H9 (cell line): Measurements from ENCODE around the gene EGR4. TPM values are rescaled to one million over a fixed set of nuclear protein-coding genes. Genes with fewer than 3 reads are reported as not detected.

Source experiments
- DNase-seq: peaks from one replicate; pipeline ENCODE4 v3.0.0-alpha.2; 2017
- H2AFZ ChIP-seq: one replicate; pipeline ENCODE4 v1.6.1; 2013; ENCODE audit warnings: mild to moderate bottlenecking, low read length, control low read depth, moderate library complexity
- H2AK5ac ChIP-seq: 2 replicates; pipeline ENCODE4 v1.6.1; 2013; ENCODE audit warnings: low read length, control low read depth, mixed read lengths; ENCODE audit not compliant: insufficient read length
- H2BK120ac ChIP-seq: one replicate; pipeline ENCODE4 v1.6.1; 2013; ENCODE audit warnings: low read depth, mild to moderate bottlenecking, low read length, control low read depth, inconsistent platforms; ENCODE audit not compliant: poor library complexity, severe bottlenecking
- H2BK12ac ChIP-seq: 2 replicates; pipeline ENCODE4 v1.6.1; 2013; ENCODE audit warnings: low read length, control low read depth, mixed read lengths, low read depth; ENCODE audit not compliant: insufficient read length
- H2BK15ac ChIP-seq: 2 replicates; pipeline ENCODE4 v1.6.1; 2013; ENCODE audit warnings: low read depth, low read length, control low read depth
- H2BK20ac ChIP-seq: one replicate; pipeline ENCODE4 v1.6.1; 2013; ENCODE audit warnings: low read depth, mild to moderate bottlenecking, low read length, control low read depth, inconsistent platforms; ENCODE audit not compliant: poor library complexity, severe bottlenecking
- H2BK5ac ChIP-seq: 2 replicates; pipeline ENCODE4 v1.6.1; 2013; ENCODE audit warnings: low read length, control low read depth, mixed read lengths; ENCODE audit not compliant: insufficient read length
- H3K14ac ChIP-seq: 2 replicates; pipeline ENCODE4 v1.6.1; 2013; ENCODE audit warnings: low read length, control low read depth; ENCODE audit not compliant: insufficient read depth
- H3K18ac ChIP-seq: 2 replicates; pipeline ENCODE4 v1.6.1; 2013; ENCODE audit warnings: low read depth, mild to moderate bottlenecking, mixed read lengths, low read length, control low read depth; ENCODE audit not compliant: insufficient read length
- H3K23ac ChIP-seq: 2 replicates; pipeline ENCODE4 v1.6.1; 2013; ENCODE audit warnings: low read length, control low read depth, mixed read lengths, low read depth; ENCODE audit not compliant: insufficient read length
- H3K23me2 ChIP-seq: 2 replicates; pipeline ENCODE4 v1.6.1; 2013; ENCODE audit warnings: low read depth, mild to moderate bottlenecking, mixed read lengths, low read length, control low read depth; ENCODE audit not compliant: insufficient read length, poor library complexity, severe bottlenecking
- H3K27ac ChIP-seq: 2 replicates; pipeline ENCODE4 v1.5.1; 2013; ENCODE audit warnings: low read length, control low read depth, mixed read lengths, low read depth; ENCODE audit not compliant: insufficient read length
- H3K27me3 ChIP-seq: 2 replicates; pipeline ENCODE4 v1.6.1; 2013; ENCODE audit warnings: low read length, control low read depth, inconsistent platforms; ENCODE audit not compliant: insufficient read depth
- H3K4ac ChIP-seq: 2 replicates; pipeline ENCODE4 v1.6.1; 2013; ENCODE audit warnings: low read depth, mild to moderate bottlenecking, control low read depth, inconsistent platforms, low read length, moderate library complexity
- H3K4me1 ChIP-seq: 2 replicates; pipeline ENCODE4 v1.6.1; 2013; ENCODE audit warnings: low read length, control low read depth, inconsistent platforms; ENCODE audit not compliant: insufficient read depth
- H3K4me2 ChIP-seq: 2 replicates; pipeline ENCODE4 v1.6.1; 2013; ENCODE audit warnings: low read length, control low read depth, mixed read lengths; ENCODE audit not compliant: insufficient read length, insufficient read depth
- H3K56ac ChIP-seq: 2 replicates; pipeline ENCODE4 v1.6.1; 2013; ENCODE audit warnings: low read depth, mild to moderate bottlenecking, mixed read lengths, low read length, control low read depth; ENCODE audit not compliant: insufficient read length
- H3K79me1 ChIP-seq: 2 replicates; pipeline ENCODE4 v1.6.1; 2013; ENCODE audit warnings: low read depth, mild to moderate bottlenecking, moderate library complexity, low read length, control low read depth, inconsistent platforms; ENCODE audit not compliant: insufficient read depth, poor library complexity, severe bottlenecking
- H3K79me2 ChIP-seq: 2 replicates; pipeline ENCODE4 v1.6.1; 2013; ENCODE audit warnings: low read length, control low read depth, inconsistent platforms; ENCODE audit not compliant: insufficient read depth
- H3K9ac ChIP-seq: 2 replicates; pipeline ENCODE4 v1.6.1; 2013; ENCODE audit warnings: low read length, control low read depth, mixed read lengths; ENCODE audit not compliant: insufficient read length; ENCODE audit errors: extremely low read depth
- H3K9me3 ChIP-seq: one replicate; pipeline ENCODE4 v1.6.1; 2013; ENCODE audit warnings: low read depth, low read length, inconsistent platforms; ENCODE audit not compliant: control insufficient read depth
- H3T11ph ChIP-seq: one replicate; pipeline ENCODE4 v1.6.1; 2013; ENCODE audit warnings: mild to moderate bottlenecking, low read length, control low read depth, inconsistent platforms
- H4K20me1 ChIP-seq: one replicate; pipeline ENCODE4 v1.6.1; 2013; ENCODE audit not compliant: control insufficient read depth, insufficient read length, insufficient read depth
- H4K5ac ChIP-seq: 2 replicates; pipeline ENCODE4 v1.6.1; 2013; ENCODE audit warnings: low read depth, mild to moderate bottlenecking, mixed read lengths, low read length, control low read depth; ENCODE audit not compliant: insufficient read length
- H4K8ac ChIP-seq: replicated peaks from 2 replicates; pipeline ENCODE4 v1.6.1; 2013; ENCODE audit warnings: low read length, control low read depth, mixed read lengths, low read depth; ENCODE audit not compliant: insufficient read length
- H4K91ac ChIP-seq: 2 replicates; pipeline ENCODE4 v1.6.1; 2013; ENCODE audit warnings: low read depth, mild to moderate bottlenecking, moderate library complexity, mixed read lengths, low read length, control low read depth; ENCODE audit not compliant: insufficient read length
- H3K27ac Mint-ChIP-seq, 3 experiments: 2 replicates in 2 of 3; 3 replicates in 1 of 3; pipeline ENCODE4 v1.8.0; 2020 to 2021; ENCODE audit warnings: mixed read lengths in 3 of 3, mild to moderate bottlenecking in 1 of 3, moderate library complexity in 1 of 3
- H3K27me3 Mint-ChIP-seq: 2 replicates; pipeline ENCODE4 v1.8.0; 2021; ENCODE audit warnings: low read depth, mild to moderate bottlenecking, moderate library complexity, mixed read lengths
- H3K36me3 Mint-ChIP-seq, 3 experiments: 2 replicates in 2 of 3; 3 replicates in 1 of 3; pipeline ENCODE4 v1.8.0; 2020 to 2021; ENCODE audit warnings: low read depth in 3 of 3, mixed read lengths in 3 of 3; ENCODE audit not compliant: insufficient read depth in 1 of 3
- H3K4me1 Mint-ChIP-seq, 2 experiments: 2 replicates each; pipeline ENCODE4 v1.8.0; 2020; ENCODE audit warnings: mixed read lengths in 2 of 2
- H3K4me3 Mint-ChIP-seq, 2 experiments: 2 replicates in 1 of 2; 3 replicates in 1 of 2; pipeline ENCODE4 v1.8.0; 2020 to 2021; ENCODE audit warnings: mild to moderate bottlenecking in 2 of 2, mixed read lengths in 2 of 2, moderate library complexity in 1 of 2
- H3K9me3 Mint-ChIP-seq, 2 experiments: 2 replicates in 1 of 2; 3 replicates in 1 of 2; pipeline ENCODE4 v1.8.0; 2020; ENCODE audit warnings: mild to moderate bottlenecking in 2 of 2, mixed read lengths in 2 of 2, moderate library complexity in 1 of 2
- CTCF ChIP-seq: fragments of 200-600 bp; sonication (generic); conservative IDR thresholded peaks from 3 replicates; pipeline ENCODE4 v1.8.0; 2021; ENCODE audit warnings: antibody characterized with exemption, mild to moderate bottlenecking
- WGBS: extraction: QIAGEN DNeasy Blood & Tissue Kit; methylation state at CpG from one replicate; pipeline ENCODE4 v1.1.7; 2013; ENCODE audit warnings: missing lambda C conversion rate, low lambda C conversion rate, mixed read lengths; ENCODE audit not compliant: insufficient read length; ENCODE audit errors: extremely low coverage; 5-methylcytosine and 5-hydroxymethylcytosine counted together
- total RNA-seq: library from RNA; stranded (reverse); gene quantifications from 2 replicates; pipeline ENCODE4 v1.2.1, GENCODE V29; 2021

The EGR4 gene
- total RNA-seq, 1 experiment from 2014 or later = 0.85 TPM

GRCh38 chr2:73252238-73253027 lies 40.9 kb downstream of the EGR4 start:
- Histone ChIP-seq H3K4me1 (no peaks in the 10 kb centered on the region), H3T11ph (no peak overlapping the region), H3K4me2 (no peak overlapping the region), H3K56ac (no peak overlapping the region), H2AK5ac (no peak overlapping the region), H3K79me2 (no peaks in the 10 kb centered on the region), H2BK12ac (no peak overlapping the region), H3K79me1 (no peaks in the 10 kb centered on the region), H3K18ac (no peak overlapping the region), H3K4ac (no peak overlapping the region), H2BK15ac (no peak overlapping the region), H3K9me3 (no peaks in the 10 kb centered on the region), H3K23me2 (no peaks in the 10 kb centered on the region), H2BK120ac (no peak overlapping the region), H4K91ac (no peak overlapping the region), H3K27me3 (no peaks in the 10 kb centered on the region), H3K9ac (no peak overlapping the region), H4K5ac (no peak overlapping the region), H2BK20ac (no peak overlapping the region), H2BK5ac (no peak overlapping the region), H2AFZ (no peak overlapping the region), H3K27ac (no peak overlapping the region), H4K20me1 (no peaks in the 10 kb centered on the region), H4K8ac (no peak overlapping the region), H3K14ac (no peak overlapping the region), H3K23ac (no peak overlapping the region)
- H3K36me3 Mint-ChIP-seq = peaks cover 41 to 75% (median 56%) of the 10 kb centered on the region in 3 experiments
- H3K27me3 Mint-ChIP-seq = no peaks in the 10 kb centered on the region
- no peak for DNase-seq
- H3K4me1 Mint-ChIP-seq = peaks cover 10 to 16% of the 10 kb centered on the region in 2 experiments
- no CpG with 5 or more reads among the region's 17 CpGs for WGBS
- no peak overlapping the region for H3K27ac Mint-ChIP-seq
- no peak for TF ChIP-seq CTCF
- no peak overlapping the region for H3K4me3 Mint-ChIP-seq
- H3K9me3 Mint-ChIP-seq = no peaks in the 10 kb centered on the region; a peak in 1 of 5 replicates
